ENCODE results near the gene KCNMB3.

Gene KCNMB3

DNA sequence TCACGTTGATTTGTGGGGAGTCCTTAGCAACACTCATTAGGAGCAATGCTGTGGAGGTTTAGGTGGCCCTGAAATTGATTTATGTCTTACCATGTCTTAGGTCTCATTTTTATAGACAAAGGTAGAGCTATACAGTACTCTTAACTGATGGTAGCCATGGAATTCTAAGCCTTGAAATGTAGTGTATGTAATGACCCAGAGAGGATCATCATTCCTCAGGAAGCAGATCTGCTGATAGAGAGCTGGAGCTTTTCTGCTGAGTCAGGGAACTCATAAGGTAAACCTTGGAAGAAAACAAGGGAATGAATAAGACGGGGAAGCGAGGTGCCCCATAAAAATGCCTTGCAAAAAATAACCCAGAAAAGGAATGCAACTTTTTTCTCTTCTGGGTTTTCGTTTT is 37.9 kb upstream of the KCNMB3 start:
- Histone ChIP-seq H3K27ac (ENCODE audit: low read length) (no peak overlapping the region), H2AFZ (ENCODE audit: low read length) (no peak overlapping the region), H3K79me2 (ENCODE audit: low read length) (no peaks in the 10 kb centered on the region), H3K4me2 (ENCODE audit: low read depth, low read length) (no peak overlapping the region), H3K9me3 (replicated peaks; ENCODE audit: insufficient read depth, low read length) (no peaks in the 10 kb centered on the region), H3K9ac (ENCODE audit: low read length) (no peak overlapping the region), H4K20me1 (ENCODE audit: insufficient read depth, low read length) (no peaks in the 10 kb centered on the region), H3F3A (ENCODE audit: insufficient read depth, low read length) (no peaks in the 10 kb centered on the region), H3K36me3 (replicated peaks; ENCODE audit: insufficient read depth, low read length) (no peaks in the 10 kb centered on the region), H3K4me3 (ENCODE audit: low read length) (no peak overlapping the region), H3K9me2 (replicated peaks; ENCODE audit: insufficient read depth, low read length) (no peaks in the 10 kb centered on the region), H3K4me1 (ENCODE audit: low read length) (no peaks in the 10 kb centered on the region), H3K27me3 (replicated peaks; ENCODE audit: insufficient read depth, low read length) (no peaks in the 10 kb centered on the region)
- no peak for DNase-seq
- no peak for TF ChIP-seq EZH2phosphoT487 (IDR thresholded peaks at IDR 0.05; ENCODE audit: low read length)

DNA sequence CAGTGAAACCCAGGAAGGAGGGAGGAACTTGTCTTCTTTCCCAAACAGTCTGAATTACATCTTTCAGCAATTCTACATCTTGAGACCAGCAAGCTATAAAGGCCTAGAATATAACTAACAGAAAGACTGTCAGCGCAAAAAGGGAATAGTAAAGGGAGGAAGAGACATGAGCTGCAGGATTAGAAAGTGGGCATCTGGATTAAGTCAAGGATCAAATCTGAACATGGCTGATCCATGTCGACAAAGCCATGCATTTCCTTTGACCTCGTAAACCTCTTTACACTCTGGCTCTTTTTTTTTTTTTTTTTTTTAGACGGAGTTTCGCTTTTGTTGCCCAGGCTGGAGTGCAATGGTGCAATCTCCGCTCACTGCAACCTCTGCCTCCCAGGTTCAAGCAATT is 35.4 kb upstream of the KCNMB3 start:
- TF ChIP-seq EZH2phosphoT487 (IDR thresholded peaks at IDR 0.05; ENCODE audit: low read length) (no peak), EZH2 (optimal IDR thresholded peaks at IDR 0.05; ENCODE audit: low read depth, low read length) (no peak)
- TF ChIP-seq, protein P1, sequence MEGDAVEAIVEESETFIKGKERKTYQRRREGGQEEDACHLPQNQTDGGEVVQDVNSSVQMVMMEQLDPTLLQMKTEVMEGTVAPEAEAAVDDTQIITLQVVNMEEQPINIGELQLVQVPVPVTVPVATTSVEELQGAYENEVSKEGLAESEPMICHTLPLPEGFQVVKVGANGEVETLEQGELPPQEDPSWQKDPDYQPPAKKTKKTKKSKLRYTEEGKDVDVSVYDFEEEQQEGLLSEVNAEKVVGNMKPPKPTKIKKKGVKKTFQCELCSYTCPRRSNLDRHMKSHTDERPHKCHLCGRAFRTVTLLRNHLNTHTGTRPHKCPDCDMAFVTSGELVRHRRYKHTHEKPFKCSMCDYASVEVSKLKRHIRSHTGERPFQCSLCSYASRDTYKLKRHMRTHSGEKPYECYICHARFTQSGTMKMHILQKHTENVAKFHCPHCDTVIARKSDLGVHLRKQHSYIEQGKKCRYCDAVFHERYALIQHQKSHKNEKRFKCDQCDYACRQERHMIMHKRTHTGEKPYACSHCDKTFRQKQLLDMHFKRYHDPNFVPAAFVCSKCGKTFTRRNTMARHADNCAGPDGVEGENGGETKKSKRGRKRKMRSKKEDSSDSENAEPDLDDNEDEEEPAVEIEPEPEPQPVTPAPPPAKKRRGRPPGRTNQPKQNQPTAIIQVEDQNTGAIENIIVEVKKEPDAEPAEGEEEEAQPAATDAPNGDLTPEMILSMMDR (IDR thresholded peaks at IDR 0.05; ENCODE audit: low read length): no peak
- no peak overlapping the region for H3K9ac ChIP-seq (ENCODE audit: low read length)
- no peak overlapping the region for H3K4me2 ChIP-seq (ENCODE audit: low read depth, low read length)
- H3K9me3 ChIP-seq (replicated peaks; ENCODE audit: insufficient read depth, low read length): no peaks in the 10 kb centered on the region
- H3K9me2 ChIP-seq (replicated peaks; ENCODE audit: insufficient read depth, low read length): no peaks in the 10 kb centered on the region
- no peaks in the 10 kb centered on the region for H4K20me1 ChIP-seq (ENCODE audit: insufficient read depth, low read length)
- H3K36me3 ChIP-seq (replicated peaks; ENCODE audit: insufficient read depth, low read length): no peaks in the 10 kb centered on the region
- no peaks in the 10 kb centered on the region for H3F3A ChIP-seq (ENCODE audit: insufficient read depth, low read length)
- H3K79me2 ChIP-seq (ENCODE audit: low read length): no peaks in the 10 kb centered on the region
- no peak overlapping the region for H3K27ac ChIP-seq (ENCODE audit: low read length)
- no peaks in the 10 kb centered on the region for H3K4me1 ChIP-seq (ENCODE audit: low read length)
- no peaks in the 10 kb centered on the region for H3K27me3 ChIP-seq (replicated peaks; ENCODE audit: insufficient read depth, low read length)
- no peak overlapping the region for H2AFZ ChIP-seq (ENCODE audit: low read length)
- no peak for DNase-seq
- no peak overlapping the region for H3K4me3 ChIP-seq (ENCODE audit: low read length)

DNA sequence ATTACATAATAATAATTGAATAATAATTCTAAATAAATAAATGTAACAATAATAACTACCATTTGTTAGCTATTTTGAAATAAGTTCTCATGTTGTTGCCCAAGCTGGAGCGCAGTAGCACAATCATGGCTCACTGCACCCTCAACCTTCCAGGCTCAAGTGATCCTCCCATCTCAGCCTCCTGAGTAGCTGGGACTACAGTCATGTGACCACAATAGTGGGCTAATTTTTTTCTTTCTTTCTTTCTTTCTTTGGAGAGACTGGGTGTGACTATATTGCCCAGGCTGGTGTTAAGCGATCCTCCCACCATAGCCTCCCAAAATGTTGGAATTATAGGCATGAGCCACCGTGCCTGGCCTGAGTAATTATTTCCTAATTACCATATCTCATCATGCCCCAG is 30.9 kb upstream of the KCNMB3 start:
- no peak overlapping the region for H2AFZ ChIP-seq (ENCODE audit: low read length)
- H3K4me3 ChIP-seq (ENCODE audit: low read length): no peak overlapping the region
- H3K4me2 ChIP-seq (ENCODE audit: low read depth, low read length): no peak overlapping the region
- H3K27me3 ChIP-seq (replicated peaks; ENCODE audit: insufficient read depth, low read length): no peaks in the 10 kb centered on the region
- H3K9me3 ChIP-seq (replicated peaks; ENCODE audit: insufficient read depth, low read length): no peaks in the 10 kb centered on the region
- TF ChIP-seq, protein P1 (IDR thresholded peaks at IDR 0.05; ENCODE audit: low read length): no peak
- TF ChIP-seq EZH2phosphoT487 (IDR thresholded peaks at IDR 0.05; ENCODE audit: low read length): no peak
- no peak for TF ChIP-seq EZH2 (optimal IDR thresholded peaks at IDR 0.05; ENCODE audit: low read depth, low read length)
- H3K36me3 ChIP-seq (replicated peaks; ENCODE audit: insufficient read depth, low read length): no peaks in the 10 kb centered on the region
- H3K4me1 ChIP-seq (ENCODE audit: low read length): no peaks in the 10 kb centered on the region
- H3F3A ChIP-seq (ENCODE audit: insufficient read depth, low read length): no peaks in the 10 kb centered on the region
- no peaks in the 10 kb centered on the region for H4K20me1 ChIP-seq (ENCODE audit: insufficient read depth, low read length)
- no peaks in the 10 kb centered on the region for H3K9me2 ChIP-seq (replicated peaks; ENCODE audit: insufficient read depth, low read length)
- no peak for DNase-seq
- no peaks in the 10 kb centered on the region for H3K79me2 ChIP-seq (ENCODE audit: low read length)
- H3K27ac ChIP-seq (ENCODE audit: low read length): no peak overlapping the region
- no peak overlapping the region for H3K9ac ChIP-seq (ENCODE audit: low read length)

DNA sequence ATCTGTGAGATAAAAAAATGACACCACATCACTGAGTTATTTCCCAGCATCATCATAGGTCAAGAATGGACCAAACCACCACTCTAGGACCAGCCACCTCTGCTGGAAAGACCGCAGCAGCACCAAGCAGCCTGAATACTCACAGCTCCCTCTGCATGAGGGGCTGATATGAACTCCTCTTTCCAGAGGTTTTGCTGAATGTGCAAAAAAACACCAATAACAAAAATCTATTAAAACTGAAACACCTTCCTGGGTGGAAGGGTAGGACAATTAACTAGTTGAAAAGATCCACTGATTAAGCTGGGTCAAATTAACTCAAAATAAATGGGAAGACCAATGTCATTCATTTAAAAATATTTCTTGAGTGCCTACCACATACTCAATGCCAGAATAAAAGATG is 28.9 kb upstream of the KCNMB3 start:
- DNase-seq: no peak
- no peaks in the 10 kb centered on the region for H3K79me2 ChIP-seq (ENCODE audit: low read length)
- H3K4me3 ChIP-seq (ENCODE audit: low read length): no peak overlapping the region

More for the DNA sequence above, 28.9 kb upstream of the KCNMB3 start:
- H2AFZ ChIP-seq (ENCODE audit: low read length): no peak overlapping the region
- no peaks in the 10 kb centered on the region for H3K9me3 ChIP-seq (replicated peaks; ENCODE audit: insufficient read depth, low read length)
- no peaks in the 10 kb centered on the region for H4K20me1 ChIP-seq (ENCODE audit: insufficient read depth, low read length)
- no peak overlapping the region for H3K27ac ChIP-seq (ENCODE audit: low read length)
- no peak overlapping the region for H3K4me2 ChIP-seq (ENCODE audit: low read depth, low read length)
- no peak overlapping the region for H3K9ac ChIP-seq (ENCODE audit: low read length)
- H3K9me2 ChIP-seq (replicated peaks; ENCODE audit: insufficient read depth, low read length): no peaks in the 10 kb centered on the region
- no peaks in the 10 kb centered on the region for H3K4me1 ChIP-seq (ENCODE audit: low read length)
- H3K36me3 ChIP-seq (replicated peaks; ENCODE audit: insufficient read depth, low read length): no peaks in the 10 kb centered on the region
- H3K27me3 ChIP-seq (replicated peaks; ENCODE audit: insufficient read depth, low read length): no peaks in the 10 kb centered on the region
- no peaks in the 10 kb centered on the region for H3F3A ChIP-seq (ENCODE audit: insufficient read depth, low read length)
- TF ChIP-seq EZH2 (optimal IDR thresholded peaks at IDR 0.05; ENCODE audit: low read depth, low read length): no peak
- TF ChIP-seq, protein P1 (IDR thresholded peaks at IDR 0.05; ENCODE audit: low read length): no peak
- TF ChIP-seq EZH2phosphoT487 (IDR thresholded peaks at IDR 0.05; ENCODE audit: low read length): no peak
